Effector memory CD8-positive, alpha-beta T cell (primary cell): ENCODE measurements around the gene RALY.

Source experiments
- ATAC-seq: fragments of 150-1000 bp; cut with Tn5 transposase; replicated peaks from 2 replicates; pipeline ENCODE4 v1.10.0; 2021; ENCODE audit warnings: mild to moderate bottlenecking, moderate library complexity
- DNase-seq, 3 experiments: peaks; one replicate each; pipeline ENCODE4 v3.0.0; 2021
- H3K27ac Mint-ChIP-seq, 2 donors: one replicate each; pipeline ENCODE4 v1.8.0; 2022; ENCODE audit warnings: mild to moderate bottlenecking in 2 of 2, mixed read lengths in 2 of 2, moderate library complexity in 2 of 2
- H3K27me3 Mint-ChIP-seq, 2 donors: one replicate each; pipeline ENCODE4 v1.8.0; 2022; ENCODE audit warnings: mixed read lengths in 2 of 2
- H3K36me3 Mint-ChIP-seq: one replicate; pipeline ENCODE4 v1.8.0; 2022; ENCODE audit warnings: mild to moderate bottlenecking, moderate library complexity, mixed read lengths; ENCODE audit not compliant: insufficient read depth
- H3K4me1 Mint-ChIP-seq, 2 donors: one replicate each; pipeline ENCODE4 v1.8.0; 2022; ENCODE audit warnings: low read depth in 2 of 2, mixed read lengths in 2 of 2
- H3K4me3 Mint-ChIP-seq, 2 donors: one replicate each; pipeline ENCODE4 v1.8.0; 2022; ENCODE audit warnings: mild to moderate bottlenecking in 2 of 2, mixed read lengths in 2 of 2, moderate library complexity in 2 of 2
- H3K9me3 Mint-ChIP-seq, 2 donors: one replicate each; pipeline ENCODE4 v1.8.0; 2022; ENCODE audit warnings: mixed read lengths in 2 of 2

The RALY gene

GRCh38 chr20:33976959-33977358 is 16.8 kb upstream of the RALY start:
- Mint-ChIP-seq H3K27me3 (peaks cover 27 to 38% of the 10 kb centered on the region in 2 donors), H3K9me3 (no peaks in the 10 kb centered on the region), H3K36me3 (no peaks in the 10 kb centered on the region), H3K4me1 (no peaks in the 10 kb centered on the region), H3K4me3 (no peak overlapping the region), H3K27ac (no peak overlapping the region)
- ATAC-seq, result no peak
- no peak for DNase-seq

GRCh38 chr20:33977535-33977934 is 16.2 kb upstream of the RALY start:
- no peaks in the 10 kb centered on the region for H3K4me1 Mint-ChIP-seq
- H3K9me3 Mint-ChIP-seq, result no peaks in the 10 kb centered on the region
- ATAC-seq, result no peak
- no peaks in the 10 kb centered on the region for H3K36me3 Mint-ChIP-seq
- peaks cover 27 to 38% of the 10 kb centered on the region in 2 donors for H3K27me3 Mint-ChIP-seq
- no peak for DNase-seq
- no peak overlapping the region for H3K27ac Mint-ChIP-seq
- H3K4me3 Mint-ChIP-seq, result no peak overlapping the region

GRCh38 chr20:33979094-33979493 is 14.6 kb upstream of the RALY start:
- Mint-ChIP-seq H3K4me3 (no peak overlapping the region), H3K36me3 (no peaks in the 10 kb centered on the region), H3K9me3 (no peaks in the 10 kb centered on the region), H3K27me3 (peaks cover 27 to 38% of the 10 kb centered on the region in 2 donors), H3K27ac (no peak overlapping the region), H3K4me1 (no peaks in the 10 kb centered on the region)
- DNase-seq (no peak), ATAC-seq (no peak)

- Mint-ChIP-seq H3K9me3 (no peaks in the 10 kb centered on the region), H3K27me3 (peaks cover 24 to 38% of the 10 kb centered on the region in 2 donors), H3K4me1 (no peaks in the 10 kb centered on the region), H3K27ac (no peak overlapping the region), H3K4me3 (no peak overlapping the region), H3K36me3 (no peaks in the 10 kb centered on the region)
- ATAC-seq (no peak), DNase-seq (no peak)
Measured at GRCh38 chr20:33981347-33981746, 12.4 kb upstream of the RALY start.

GRCh38 chr20:33981964-33982363 is 11.7 kb upstream of the RALY start:
- no peak for ATAC-seq
- Mint-ChIP-seq H3K4me1 (no peaks in the 10 kb centered on the region), H3K27me3 (peaks cover 18 to 32% of the 10 kb centered on the region in 2 donors), H3K4me3 (no peak overlapping the region), H3K27ac (no peak overlapping the region), H3K9me3 (no peaks in the 10 kb centered on the region), H3K36me3 (no peaks in the 10 kb centered on the region)
- DNase-seq, result no peak

- H3K36me3 Mint-ChIP-seq, result no peaks in the 10 kb centered on the region
- H3K4me3 Mint-ChIP-seq, result no peak overlapping the region
- DNase-seq, result no peak
- peaks cover 9 to 22% of the 10 kb centered on the region in 2 donors for H3K27me3 Mint-ChIP-seq
- no peaks in the 10 kb centered on the region for H3K4me1 Mint-ChIP-seq
- H3K9me3 Mint-ChIP-seq, result no peaks in the 10 kb centered on the region
- no peak overlapping the region for H3K27ac Mint-ChIP-seq
- no peak for ATAC-seq
Measured at GRCh38 chr20:33983371-33983770, 10.3 kb upstream of the RALY start.

- Mint-ChIP-seq H3K4me1 (no peaks in the 10 kb centered on the region), H3K27ac (no peak overlapping the region), H3K27me3 (peaks cover 9 to 14% of the 10 kb centered on the region in 2 donors), H3K4me3 (no peak overlapping the region), H3K9me3 (no peaks in the 10 kb centered on the region), H3K36me3 (no peaks in the 10 kb centered on the region)
- no peak for ATAC-seq
- no peak for DNase-seq
Measured at GRCh38 chr20:33984182-33984719, 9.5 kb upstream of the RALY start.

GRCh38 chr20:33985280-33985679 is 8.4 kb upstream of the RALY start:
- peaks cover 2 to 5% of the 10 kb centered on the region in 2 donors for H3K4me1 Mint-ChIP-seq
- no peak overlapping the region for H3K4me3 Mint-ChIP-seq
- no peaks in the 10 kb centered on the region for H3K9me3 Mint-ChIP-seq
- ATAC-seq (no peak), DNase-seq (no peak)
- no peaks in the 10 kb centered on the region for H3K36me3 Mint-ChIP-seq
- peaks cover 9 to 10% of the 10 kb centered on the region in 2 donors for H3K27me3 Mint-ChIP-seq
- no peak overlapping the region for H3K27ac Mint-ChIP-seq

- no peak for DNase-seq
- Mint-ChIP-seq H3K9me3 (no peaks in the 10 kb centered on the region), H3K36me3 (no peaks in the 10 kb centered on the region), H3K4me1 (peaks cover 2 to 5% of the 10 kb centered on the region in 2 donors), H3K27ac (no peak overlapping the region), H3K4me3 (no peak overlapping the region), H3K27me3 (peaks cover 5 to 9% of the 10 kb centered on the region in 2 donors)
- no peak for ATAC-seq
Measured at GRCh38 chr20:33985830-33986229, 7.9 kb upstream of the RALY start.

- ATAC-seq, result no peak
- peaks cover 4% of the 10 kb centered on the region for H3K36me3 Mint-ChIP-seq
- peaks cover 5 to 7% of the 10 kb centered on the region in 2 donors for H3K4me1 Mint-ChIP-seq
- no peak overlapping the region for H3K27ac Mint-ChIP-seq
- H3K27me3 Mint-ChIP-seq, result peaks cover 0 to 3% of the 10 kb centered on the region in 2 donors
- no peak overlapping the region for H3K4me3 Mint-ChIP-seq
- no peaks in the 10 kb centered on the region for H3K9me3 Mint-ChIP-seq
- DNase-seq, result no peak
Measured at GRCh38 chr20:33986560-33987216, 7.0 kb upstream of the RALY start.

GRCh38 chr20:33990075-33990474 is 3.6 kb upstream of the RALY start:
- H3K27me3 Mint-ChIP-seq, result no peaks in the 10 kb centered on the region
- DNase-seq (no peak), ATAC-seq (no peak)
- H3K36me3 Mint-ChIP-seq, result peaks cover 25% of the 10 kb centered on the region
- peaks cover 20 to 21% of the 10 kb centered on the region in 2 donors for H3K4me1 Mint-ChIP-seq
- no peak overlapping the region for H3K27ac Mint-ChIP-seq
- no peak overlapping the region for H3K4me3 Mint-ChIP-seq
- no peaks in the 10 kb centered on the region for H3K9me3 Mint-ChIP-seq

GRCh38 chr20:33991502-33991901 is 2.2 kb upstream of the RALY start:
- H3K27me3 Mint-ChIP-seq, result no peaks in the 10 kb centered on the region
- peak overlapping the region; percentile 92 to 95 for H3K4me3 Mint-ChIP-seq
- H3K4me1 Mint-ChIP-seq, result peaks cover 30 to 33% of the 10 kb centered on the region in 2 donors
- H3K27ac Mint-ChIP-seq, result peak overlapping the region; percentile 12 to 98
- ATAC-seq (no peak), DNase-seq (no peak)
- peaks cover 25% of the 10 kb centered on the region for H3K36me3 Mint-ChIP-seq
- H3K9me3 Mint-ChIP-seq, result no peaks in the 10 kb centered on the region

GRCh38 chr20:33992145-33992922 is 1.4 kb upstream of the RALY start:
- Mint-ChIP-seq H3K27ac (peak overlapping the region; percentile 96 to 98), H3K9me3 (no peaks in the 10 kb centered on the region), H3K27me3 (no peaks in the 10 kb centered on the region), H3K4me1 (peaks cover 38 to 41% of the 10 kb centered on the region in 2 donors), H3K36me3 (peaks cover 25% of the 10 kb centered on the region), H3K4me3 (peak overlapping the region; percentile 92 to 95)
- DNase-seq (no peak), ATAC-seq (no peak)
